ENCODE results near the gene TBC1D14. TPM values are rescaled to one million over a fixed set of nuclear protein-coding genes. Genes with fewer than 3 reads are reported as not detected.

The TBC1D14 gene, protein sequence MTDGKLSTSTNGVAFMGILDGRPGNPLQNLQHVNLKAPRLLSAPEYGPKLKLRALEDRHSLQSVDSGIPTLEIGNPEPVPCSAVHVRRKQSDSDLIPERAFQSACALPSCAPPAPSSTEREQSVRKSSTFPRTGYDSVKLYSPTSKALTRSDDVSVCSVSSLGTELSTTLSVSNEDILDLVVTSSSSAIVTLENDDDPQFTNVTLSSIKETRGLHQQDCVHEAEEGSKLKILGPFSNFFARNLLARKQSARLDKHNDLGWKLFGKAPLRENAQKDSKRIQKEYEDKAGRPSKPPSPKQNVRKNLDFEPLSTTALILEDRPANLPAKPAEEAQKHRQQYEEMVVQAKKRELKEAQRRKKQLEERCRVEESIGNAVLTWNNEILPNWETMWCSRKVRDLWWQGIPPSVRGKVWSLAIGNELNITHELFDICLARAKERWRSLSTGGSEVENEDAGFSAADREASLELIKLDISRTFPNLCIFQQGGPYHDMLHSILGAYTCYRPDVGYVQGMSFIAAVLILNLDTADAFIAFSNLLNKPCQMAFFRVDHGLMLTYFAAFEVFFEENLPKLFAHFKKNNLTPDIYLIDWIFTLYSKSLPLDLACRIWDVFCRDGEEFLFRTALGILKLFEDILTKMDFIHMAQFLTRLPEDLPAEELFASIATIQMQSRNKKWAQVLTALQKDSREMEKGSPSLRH
- total RNA-seq (2022; extraction: Qiagen RNA extraction; ENCODE audit: low read depth), result 31.2 to 35.4 TPM (median 34.4 TPM) in 5 replicates

GRCh38 chr4:6909113-6909969 is at the start of gene TBC1D14:
Gene TBC1D14 (plus strand): TSS chr4:6909826. CDS start chr4:6923390, 13,564 bp downstream.

DNA sequence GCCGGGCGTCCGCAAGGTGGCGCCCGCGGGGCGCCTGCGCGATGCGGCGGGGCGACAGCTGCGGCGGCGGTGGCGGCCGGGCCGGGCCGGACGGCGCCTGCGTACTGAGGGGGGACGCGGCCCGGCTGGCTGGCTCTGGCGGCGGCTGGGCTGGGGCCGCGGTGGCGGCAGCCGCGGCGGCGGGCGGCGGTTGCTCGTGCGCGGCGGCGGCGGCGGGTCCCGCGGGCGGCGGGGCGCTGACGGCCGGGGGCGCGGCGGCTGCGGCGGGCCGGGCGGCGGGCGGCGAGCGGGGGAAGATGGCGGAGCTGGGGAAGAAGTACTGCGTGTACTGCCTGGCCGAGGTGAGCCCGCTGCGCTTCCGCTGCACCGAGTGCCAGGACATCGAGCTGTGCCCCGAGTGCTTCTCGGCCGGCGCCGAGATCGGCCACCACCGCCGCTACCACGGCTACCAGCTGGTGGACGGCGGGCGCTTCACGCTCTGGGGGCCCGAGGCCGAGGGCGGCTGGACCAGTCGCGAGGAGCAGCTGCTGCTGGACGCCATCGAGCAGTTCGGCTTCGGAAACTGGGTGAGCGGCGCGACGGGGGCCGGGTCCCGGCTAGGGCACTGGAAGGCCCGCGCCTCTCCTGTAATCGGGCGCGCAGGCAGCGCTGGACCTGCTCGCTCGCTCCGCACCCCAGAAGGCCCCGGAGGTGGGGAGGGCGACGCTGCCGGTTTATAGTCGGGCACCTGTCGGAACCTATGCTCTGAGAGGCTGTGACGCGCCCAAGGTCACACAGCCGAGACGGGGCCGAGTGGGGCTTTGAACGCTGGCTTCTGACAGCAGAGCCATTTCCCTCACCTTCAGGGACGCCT is 133.9 kb downstream of the TBC1D14 start, which contains the start of gene TADA2B:
Gene TADA2B, plus strand, starts transcription at position 89 of the 853 bp plus-strand sequence. Its CDS starts 208 bp downstream, at position 297.

GRCh38 chr4:7067452-7068278 is 158.0 kb downstream of the TBC1D14 start, which contains the start of gene GRPEL1:
Gene GRPEL1 (minus strand): TSS chr4:7068064. CDS start chr4:7068032, 32 bp downstream.

Other genes starting within 250 kb of the TBC1D14 start
- gene S100P, start 215.9 kb upstream of the TBC1D14 start, total RNA-seq (2022; extraction: Qiagen RNA extraction; ENCODE audit: low read depth), result 21.3 to 67.3 TPM (median 61.9 TPM) in 5 replicates
- 30.2 to 35.8 TPM (median 34.3 TPM) in 5 replicates for gene MRFAP1L1, start 200.0 kb upstream of the TBC1D14 start, total RNA-seq (2022; extraction: Qiagen RNA extraction; ENCODE audit: low read depth)
- 11.9 to 16.0 TPM (median 14.5 TPM) in 5 replicates for gene BLOC1S4, start 193.7 kb upstream of the TBC1D14 start, total RNA-seq (2022; extraction: Qiagen RNA extraction; ENCODE audit: low read depth)
- gene KIAA0232, start 127.1 kb upstream of the TBC1D14 start, total RNA-seq (2022; extraction: Qiagen RNA extraction; ENCODE audit: low read depth), result 6.6 to 9.9 TPM (median 9.0 TPM) in 5 replicates
- gene TADA2B, start 133.5 kb downstream of the TBC1D14 start, total RNA-seq (2022; extraction: Qiagen RNA extraction; ENCODE audit: low read depth), result 13.4 to 16.1 TPM (median 14.0 TPM) in 5 replicates
- gene GRPEL1, start 158.2 kb downstream of the TBC1D14 start, total RNA-seq (2022; extraction: Qiagen RNA extraction; ENCODE audit: low read depth), result 63.7 to 79.4 TPM (median 70.2 TPM) in 5 replicates

All from A549 treated with DMSO at 1 μM for 4 hours (cell line).